Renal pelvis (tissue), 4 donors: ENCODE measurements around the gene FGFRL1. TPM values are rescaled to one million over a fixed set of nuclear protein-coding genes. Genes with fewer than 3 reads are reported as not detected.

Experiments used
- DNase-seq: peaks from one replicate; pipeline ENCODE4 v3.0.0-alpha.2; 2013
- polyA plus RNA-seq, 3 donors: library from polyadenylated mRNA; unstranded; fragments of 120-200 nt; gene quantifications; one replicate each; pipeline ENCODE4 v1.2.1, GENCODE V29; 2013; ENCODE audit not compliant: insufficient read length in 3 of 3

The FGFRL1 gene
- polyA plus RNA-seq, 3 donors: 42.6 to 43.8 (median 42.9) TPM

DNA sequence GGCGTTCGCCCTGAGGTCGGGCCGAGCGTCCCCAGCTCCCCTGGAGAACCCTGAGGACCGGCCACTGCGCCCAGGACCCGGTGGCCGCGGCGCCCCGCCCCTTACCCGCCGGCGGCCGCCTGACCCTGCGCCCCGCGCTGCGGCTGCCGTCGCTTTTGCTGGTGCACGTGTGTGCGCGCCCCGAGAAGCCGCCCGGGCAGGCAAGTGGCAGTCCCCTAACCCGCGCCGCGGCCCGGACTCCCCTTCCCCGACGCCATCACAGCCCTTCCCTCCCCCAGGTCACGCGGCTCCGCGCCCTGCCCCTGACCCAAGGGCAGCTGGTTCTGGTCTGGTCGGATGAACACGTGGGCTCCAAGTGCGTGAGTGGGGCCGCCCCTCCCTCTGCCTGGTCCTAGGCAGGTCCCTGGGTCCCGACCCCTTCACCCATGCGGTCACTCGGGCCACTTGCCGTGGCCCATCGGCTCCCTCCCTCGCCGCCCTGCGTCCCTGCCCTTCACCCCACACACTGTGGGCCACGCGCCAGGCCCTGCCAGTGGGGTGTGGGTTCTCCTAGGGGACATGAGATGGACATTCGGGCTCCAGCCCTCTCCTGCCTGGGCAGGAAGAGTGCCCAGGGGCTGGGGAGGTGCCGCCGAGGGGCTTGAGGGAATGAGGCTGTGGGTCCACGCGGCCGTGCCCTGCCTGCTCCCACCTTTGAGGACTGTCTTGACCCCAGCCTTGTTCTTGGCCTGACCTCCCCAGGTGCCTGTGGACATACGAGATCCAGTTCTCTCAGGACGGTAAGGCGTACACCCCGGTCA, 8.0 kb upstream of the FGFRL1 start:
- no peak for DNase-seq

DNA sequence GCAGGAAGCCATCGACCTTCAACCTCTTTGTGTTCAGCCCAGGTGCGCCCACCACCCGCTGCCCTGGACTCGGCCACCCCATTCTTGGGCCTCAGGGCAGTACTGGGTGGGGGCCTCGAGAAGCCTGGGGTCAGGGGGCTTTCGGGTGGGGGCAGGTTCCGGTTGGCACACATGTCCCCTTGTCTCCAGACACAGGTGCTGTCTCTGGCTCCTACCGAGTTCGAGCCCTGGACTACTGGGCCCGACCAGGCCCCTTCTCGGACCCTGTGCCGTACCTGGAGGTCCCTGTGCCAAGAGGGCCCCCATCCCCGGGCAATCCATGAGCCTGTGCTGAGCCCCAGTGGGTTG, 7.4 kb upstream of the FGFRL1 start:
- DNase-seq: no peak

DNA sequence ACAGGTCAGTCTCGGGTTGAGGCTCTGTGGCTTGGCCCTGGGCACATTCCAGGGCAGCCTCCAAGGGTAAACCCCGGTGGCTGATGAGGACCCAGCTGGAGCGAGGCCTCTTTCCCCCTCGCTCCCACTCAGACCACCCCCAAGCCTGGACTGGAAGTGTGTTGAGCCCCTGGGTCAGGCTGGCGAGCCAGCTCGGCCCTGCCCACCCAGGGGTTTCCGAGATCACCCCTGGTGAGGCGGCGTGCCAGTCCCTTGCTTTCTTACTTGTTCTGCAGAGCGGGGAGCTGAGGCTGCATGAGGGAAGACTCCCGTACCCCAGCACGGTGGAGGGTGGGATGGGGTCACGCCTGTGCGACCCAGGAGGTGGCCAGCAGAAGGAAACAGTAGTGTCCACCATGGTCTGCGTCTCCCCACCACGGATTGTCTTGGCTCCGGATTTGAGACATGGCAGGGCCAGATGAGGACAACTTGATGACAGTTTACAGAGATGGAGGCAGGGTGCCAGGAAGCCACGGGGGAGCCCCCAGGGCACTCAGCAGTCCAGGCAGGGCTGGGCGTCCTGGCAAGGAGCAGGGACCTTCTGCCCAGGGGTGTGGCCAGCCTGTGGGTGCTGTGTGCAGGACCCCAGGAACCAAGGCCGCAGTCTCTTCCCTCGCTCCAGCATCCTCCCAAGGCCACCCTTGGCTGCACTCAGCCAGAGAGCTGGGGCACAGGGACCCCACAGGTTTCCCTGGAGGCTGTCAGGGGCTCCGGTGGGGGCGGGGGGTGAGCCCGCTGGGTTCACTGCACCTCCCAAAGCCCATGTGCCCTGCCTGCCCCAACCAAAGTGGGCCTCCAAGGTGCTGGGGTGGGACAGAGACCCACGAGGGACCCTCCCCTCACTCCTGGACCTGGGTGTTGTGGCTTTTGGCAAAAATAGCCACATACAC, 6.6 kb upstream of the FGFRL1 start:
- no peak for DNase-seq

GRCh38 chr4:1006856-1007255, 4.6 kb upstream of the FGFRL1 start:
- no peak for DNase-seq

DNA sequence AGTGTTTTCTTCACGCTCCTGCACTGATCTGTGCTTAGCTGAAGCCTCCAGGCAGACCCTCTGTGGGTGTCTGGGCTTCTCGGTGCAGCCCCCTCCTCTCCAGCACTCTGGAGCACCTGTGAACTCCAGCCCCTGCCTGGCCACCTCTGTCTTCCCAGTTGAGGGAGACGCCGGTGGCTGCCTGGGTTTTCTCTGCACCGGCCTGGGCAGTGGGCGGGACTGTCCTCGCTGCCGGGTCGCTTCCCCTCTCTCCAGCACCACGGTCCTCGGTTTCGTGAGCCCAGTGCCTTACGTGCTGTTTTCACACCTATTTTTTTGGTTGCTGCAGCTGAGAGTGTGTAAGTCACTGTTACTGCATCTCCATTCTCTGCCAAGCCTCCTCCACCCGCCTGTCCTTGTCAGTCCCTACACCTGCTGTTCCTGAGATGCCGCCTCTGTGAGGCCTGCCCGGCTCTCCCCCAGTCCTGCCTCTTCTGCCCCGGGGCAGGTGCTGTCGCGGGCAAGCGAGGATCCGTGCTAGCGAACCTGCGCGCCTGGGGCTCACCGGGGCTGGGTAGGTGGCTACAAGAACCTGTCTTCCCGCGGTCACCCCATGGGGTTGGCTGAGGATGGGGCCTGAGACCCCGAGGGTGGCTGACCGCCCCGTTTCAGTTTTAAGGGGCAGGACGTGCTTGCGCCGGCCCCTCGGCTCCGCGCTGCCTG, 2.4 kb upstream of the FGFRL1 start:
- DNase-seq: no peak

DNA sequence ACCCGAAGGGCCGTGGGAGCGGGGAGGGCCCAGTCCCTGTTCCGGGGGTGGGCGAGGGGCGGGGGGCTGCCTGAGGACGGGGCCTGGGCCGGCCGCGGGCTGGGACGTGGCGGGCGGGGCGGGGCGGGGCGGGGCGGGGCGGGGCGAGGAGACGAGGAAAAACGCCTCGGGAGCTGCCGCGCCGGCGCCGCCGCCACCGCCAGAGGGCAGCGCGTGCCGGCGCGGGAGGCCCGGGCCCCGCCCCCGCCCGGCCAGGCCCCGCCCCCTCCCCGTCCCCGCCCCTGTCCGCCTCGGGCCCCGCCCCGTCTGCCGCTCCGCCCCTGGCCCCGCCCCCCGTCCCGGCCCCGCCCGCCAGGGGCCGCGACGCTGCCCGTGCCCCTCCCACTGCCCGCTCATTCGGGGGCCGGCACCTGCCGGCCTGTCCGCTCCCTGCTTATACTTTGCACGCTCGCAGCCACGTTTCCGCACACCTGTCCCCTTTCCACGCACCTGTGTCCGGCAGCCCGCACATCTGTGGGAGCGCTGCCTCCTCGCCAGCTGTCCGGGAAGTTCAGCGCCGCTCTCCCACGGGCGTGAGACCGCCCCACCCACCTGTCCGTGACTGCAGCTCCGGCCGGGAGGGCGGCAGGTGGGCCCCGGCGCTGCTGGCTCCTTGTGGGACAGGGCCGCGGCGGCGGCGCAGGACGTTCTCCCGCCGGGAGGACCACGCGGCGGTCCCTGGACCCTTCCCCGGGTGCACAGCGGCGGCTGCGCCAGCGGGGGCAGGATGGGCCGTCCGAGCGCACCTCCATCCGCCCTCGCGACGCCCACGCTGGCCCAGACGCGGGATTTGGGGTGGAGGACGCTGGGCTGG, 1.7 kb upstream of the FGFRL1 start:
- DNase-seq: no peak

DNA sequence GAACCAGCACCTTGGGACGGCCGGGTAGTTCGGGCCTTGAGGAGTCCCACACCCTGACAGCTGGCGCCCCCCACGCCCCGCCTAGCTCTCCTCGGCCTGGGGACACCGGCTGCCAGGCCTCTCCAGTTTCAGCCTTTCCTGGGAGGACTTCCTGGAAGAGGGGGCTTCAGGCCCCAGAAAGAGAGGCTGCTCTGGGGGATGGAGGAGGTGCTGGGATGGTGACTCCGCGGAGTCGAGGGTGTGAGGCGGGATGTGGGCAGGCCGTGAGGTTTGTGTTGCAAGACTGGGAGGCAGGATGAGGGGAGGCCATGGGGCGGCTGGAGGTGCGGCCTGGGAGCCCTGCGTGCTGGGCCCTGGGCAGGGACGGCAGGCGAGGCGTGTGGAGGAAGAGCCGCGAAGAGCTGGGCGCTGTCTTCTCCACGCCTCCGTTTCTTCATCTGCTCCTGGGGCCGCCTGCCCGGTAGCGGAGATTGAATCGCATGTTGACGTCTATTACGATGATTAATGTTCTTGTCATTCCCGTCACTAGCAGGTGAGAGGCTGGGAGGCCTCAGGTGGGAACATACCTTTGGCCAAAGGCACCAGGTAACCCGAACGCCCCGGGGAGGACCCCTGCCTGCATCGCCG, 918 bp upstream of the FGFRL1 start:
- no peak for DNase-seq

- DNase-seq: no peak
These were observed 224 bp downstream of the FGFRL1 start for GRCh38 chr4:1011666-1012033.

GRCh38 chr4:1012034-1012739, 761 bp downstream of the FGFRL1 start:
- no peak for DNase-seq

GRCh38 chr4:1013225-1014073, 2.0 kb downstream of the FGFRL1 start:
- DNase-seq: no peak

GRCh38 chr4:1014291-1015167, 3.1 kb downstream of the FGFRL1 start:
- DNase-seq: no peak

DNA sequence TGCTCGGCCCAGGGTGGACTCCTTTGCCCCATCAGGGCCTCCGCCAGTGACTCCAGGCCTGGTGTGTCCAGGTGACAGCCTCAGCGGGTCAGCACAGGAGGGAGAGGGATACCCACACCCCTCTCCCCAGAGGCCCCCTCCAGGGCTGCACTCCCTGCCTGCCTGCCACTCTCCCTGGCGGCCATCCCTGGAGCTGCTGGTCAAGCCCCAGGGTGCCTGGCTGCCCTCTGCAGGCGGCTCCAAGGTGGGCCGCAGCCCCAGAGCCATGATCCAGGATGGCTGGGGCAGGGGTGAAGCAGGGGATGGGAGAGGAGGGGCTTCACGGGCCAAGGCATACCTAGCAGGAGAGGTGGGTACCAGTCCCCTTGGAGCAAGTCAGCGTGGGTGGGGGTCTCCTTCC, 3.8 kb downstream of the FGFRL1 start:
- no peak for DNase-seq

DNA sequence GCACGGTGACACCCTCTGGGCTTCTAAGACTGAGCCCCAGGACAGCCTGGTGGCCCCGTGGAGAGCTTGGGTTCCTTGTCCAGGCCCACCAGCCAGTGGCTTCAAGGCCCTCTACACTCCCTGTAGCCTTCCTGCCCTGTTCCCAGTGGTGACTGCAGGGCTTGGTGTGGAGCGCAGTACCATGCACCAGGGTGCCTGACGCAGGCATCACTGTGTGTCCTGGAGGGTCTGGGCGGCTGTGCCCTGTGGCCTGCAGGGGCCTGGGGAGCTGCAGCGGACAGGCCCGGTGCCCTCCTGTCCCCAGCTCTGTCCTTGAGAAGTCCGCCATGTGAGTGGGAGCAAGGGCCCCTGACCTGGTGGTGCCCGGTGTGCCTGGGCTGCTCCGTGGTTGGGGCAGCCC, 4.3 kb downstream of the FGFRL1 start:
- DNase-seq: no peak

GRCh38 chr4:1017211-1017610, 5.8 kb downstream of the FGFRL1 start:
- DNase-seq: no peak

DNA sequence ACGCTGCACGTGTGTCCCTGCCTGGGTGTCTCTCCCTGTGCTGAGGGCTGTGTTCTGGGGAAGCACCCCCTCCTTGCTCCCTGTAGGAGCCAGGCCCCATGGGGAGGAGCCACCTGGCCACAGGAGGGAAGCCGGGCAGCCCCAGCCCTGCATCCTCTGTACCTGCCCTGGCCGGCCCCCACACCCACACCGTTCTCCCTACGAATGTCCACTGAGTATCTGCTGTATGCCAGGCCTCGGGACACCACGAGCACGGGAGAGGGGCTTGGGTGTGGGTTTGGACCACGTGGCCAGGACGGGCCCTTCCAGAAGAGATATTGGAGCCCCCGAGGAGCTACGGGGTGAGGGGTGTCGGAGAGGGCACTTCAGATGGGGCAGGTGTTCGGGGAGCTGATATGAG, 6.3 kb downstream of the FGFRL1 start:
- DNase-seq: no peak

- no peak for DNase-seq
These were observed 7.0 kb downstream of the FGFRL1 start for GRCh38 chr4:1018147-1019020.

GRCh38 chr4:1019320-1019719, 7.9 kb downstream of the FGFRL1 start:
- DNase-seq: no peak
